Testis (tissue), 2 donors: ENCODE data around the gene TSSK3.

Source experiments
- CTCF ChIP-seq, 3 experiments: fragments of 450-650 bp in 2 of 3; fragments of 200-600 bp in 1 of 3; sonication (generic) in 1 of 3; IDR thresholded peaks; one replicate each; pipeline ENCODE4 v1.5.1; 2016 to 2019; ENCODE audit warnings: antibody characterized with exemption in 3 of 3, mild to moderate bottlenecking in 2 of 3, moderate library complexity in 1 of 3
- POLR2A ChIP-seq: fragments of 450-650 bp; IDR thresholded peaks from one replicate; pipeline ENCODE4 v1.6.1; 2017; ENCODE audit warnings: antibody characterized with exemption, mild to moderate bottlenecking, moderate library complexity

GRCh38 chr1:32364836-32365235 lies 2.5 kb downstream of the TSSK3 start:
- TF ChIP-seq CTCF (IDR thresholded peaks at IDR 0.05), result no peak
- no peak for TF ChIP-seq POLR2A
